Gastrocnemius medialis (tissue), 4 donors: ENCODE measurements around the gene GRID1. TPM values are rescaled to one million over a fixed set of nuclear protein-coding genes. Genes with fewer than 3 reads are reported as not detected.

Experiments
- ATAC-seq, 2 donors: fragments of 150-250 bp; one replicate each; pipeline ENCODE4 v1.9.1; 2016
- DNase-seq, 2 donors: peaks; one replicate each; pipeline ENCODE4 v3.0.0-alpha.2; 2019
- H3K27ac ChIP-seq, 4 donors: fragments of 200-600 bp; sonication (generic); 1 replicate in 1 of 4; 2 replicates in 3 of 4; pipeline ENCODE4 v1.5.1; 2016 to 2018; ENCODE audit warnings: mild to moderate bottlenecking in 2 of 4, moderate library complexity in 1 of 4
- H3K27me3 ChIP-seq, 3 donors: fragments of 200-600 bp; sonication (generic) in 2 of 3; 1 replicate in 1 of 3; 2 replicates in 2 of 3; pipeline versions ENCODE4 v1.5.1 to v1.6.0; 2016 to 2019; ENCODE audit warnings: mild to moderate bottlenecking in 1 of 3, moderate library complexity in 1 of 3
- H3K36me3 ChIP-seq, 2 donors: fragments of 200-600 bp; sonication (generic) in 1 of 2; one replicate each; pipeline ENCODE4 v1.5.1; 2017 to 2018
- H3K4me1 ChIP-seq, 2 donors: fragments of 200-600 bp; sonication (generic) in 1 of 2; one replicate each; pipeline ENCODE4 v1.5.1; 2016 to 2017; ENCODE audit warnings: mild to moderate bottlenecking in 2 of 2
- H3K4me3 ChIP-seq, 4 donors: fragments of 200-600 bp; sonication (generic) in 3 of 4; 1 replicate in 1 of 4; 2 replicates in 3 of 4; pipeline ENCODE4 v1.5.1; 2016 to 2019; ENCODE audit warnings: mild to moderate bottlenecking in 2 of 4
- H3K9me3 ChIP-seq, 3 donors: fragments of 200-600 bp; sonication (generic) in 2 of 3; 1 replicate in 1 of 3; 2 replicates in 2 of 3; pipeline ENCODE4 v1.5.1; 2016 to 2019
- POLR2A ChIP-seq, 2 donors: fragments of 450-650 bp; IDR thresholded peaks; one replicate each; pipeline ENCODE4 v1.6.1; 2017; ENCODE audit warnings: antibody characterized with exemption in 2 of 2, mild to moderate bottlenecking in 2 of 2, moderate library complexity in 2 of 2
- in situ Hi-C, 4 donors: fragments of 200-750 bp; cut with MboI; loops; one replicate each; pipeline versions ENCODE4 v1.15.0 to v1.8.0; 2017; ENCODE audit warnings: low sequenced_read_pairs in 4 of 4
- intact Hi-C: fragments of 100-400 bp; cut with DNase I; formaldehyde crosslinking; loops from one replicate; pipeline ENCODE4 v1.15.1; 2023; ENCODE audit warnings: low total_unique reads
- total RNA-seq, 4 donors: library from RNA; depleted of rRNA; stranded (reverse); fragments of >200 nt; gene quantifications; one replicate each; pipeline versions ENCODE4 v1.1.0 to v1.2.3, GENCODE V29; 2016
- TF ChIP-seq, protein P1 (sequence below), 5 experiments: fragments of 450-650 bp in 3 of 5; fragments of 200-600 bp in 2 of 5; sonication (generic) in 2 of 5; IDR thresholded peaks in 4 of 5; conservative IDR thresholded peaks in 1 of 5; 1 replicate in 4 of 5; 2 replicates in 1 of 5; pipeline ENCODE4 v1.5.1; 2016 to 2019; ENCODE audit warnings: antibody characterized with exemption in 5 of 5, mild to moderate bottlenecking in 3 of 5, moderate library complexity in 3 of 5

GRID1 gene
- total RNA-seq, 4 donors from 2014 or later: 0.17 to 1.4 (median 0.79) TPM

GRCh38 chr10:85901599-85901998 lies 465.0 kb downstream of the GRID1 start:
- H3K27ac ChIP-seq: no peak overlapping the region
- no peaks in the 10 kb centered on the region for H3K36me3 ChIP-seq
- ATAC-seq (no peak), DNase-seq (no peak)
- intact Hi-C loops (no loop called here), in situ Hi-C loops (no loop called here)
- H3K4me1 ChIP-seq: no peaks in the 10 kb centered on the region
- TF ChIP-seq, protein P1, sequence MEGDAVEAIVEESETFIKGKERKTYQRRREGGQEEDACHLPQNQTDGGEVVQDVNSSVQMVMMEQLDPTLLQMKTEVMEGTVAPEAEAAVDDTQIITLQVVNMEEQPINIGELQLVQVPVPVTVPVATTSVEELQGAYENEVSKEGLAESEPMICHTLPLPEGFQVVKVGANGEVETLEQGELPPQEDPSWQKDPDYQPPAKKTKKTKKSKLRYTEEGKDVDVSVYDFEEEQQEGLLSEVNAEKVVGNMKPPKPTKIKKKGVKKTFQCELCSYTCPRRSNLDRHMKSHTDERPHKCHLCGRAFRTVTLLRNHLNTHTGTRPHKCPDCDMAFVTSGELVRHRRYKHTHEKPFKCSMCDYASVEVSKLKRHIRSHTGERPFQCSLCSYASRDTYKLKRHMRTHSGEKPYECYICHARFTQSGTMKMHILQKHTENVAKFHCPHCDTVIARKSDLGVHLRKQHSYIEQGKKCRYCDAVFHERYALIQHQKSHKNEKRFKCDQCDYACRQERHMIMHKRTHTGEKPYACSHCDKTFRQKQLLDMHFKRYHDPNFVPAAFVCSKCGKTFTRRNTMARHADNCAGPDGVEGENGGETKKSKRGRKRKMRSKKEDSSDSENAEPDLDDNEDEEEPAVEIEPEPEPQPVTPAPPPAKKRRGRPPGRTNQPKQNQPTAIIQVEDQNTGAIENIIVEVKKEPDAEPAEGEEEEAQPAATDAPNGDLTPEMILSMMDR (IDR thresholded peaks at IDR 0.05 in 4 of 5, conservative IDR thresholded peaks at IDR 0.05 in 1 of 5): no peak
- TF ChIP-seq POLR2A (IDR thresholded peaks at IDR 0.05): no peak
- no peaks in the 10 kb centered on the region for H3K27me3 ChIP-seq
- H3K9me3 ChIP-seq: no peaks in the 10 kb centered on the region
- no peak overlapping the region for H3K4me3 ChIP-seq

GRCh38 chr10:85900487-85900886 lies 466.1 kb downstream of the GRID1 start:
- H3K4me3 ChIP-seq: no peak overlapping the region
- DNase-seq (no peak), ATAC-seq (no peak)
- H3K4me1 ChIP-seq: no peaks in the 10 kb centered on the region
- intact Hi-C loops (no loop called here), in situ Hi-C loops (no loop called here)
- no peaks in the 10 kb centered on the region for H3K27me3 ChIP-seq
- no peaks in the 10 kb centered on the region for H3K36me3 ChIP-seq
- no peaks in the 10 kb centered on the region for H3K9me3 ChIP-seq
- no peak overlapping the region for H3K27ac ChIP-seq
- no peak for TF ChIP-seq POLR2A (IDR thresholded peaks at IDR 0.05)
- TF ChIP-seq, protein P1 (IDR thresholded peaks at IDR 0.05 in 4 of 5, conservative IDR thresholded peaks at IDR 0.05 in 1 of 5): no peak

DNA sequence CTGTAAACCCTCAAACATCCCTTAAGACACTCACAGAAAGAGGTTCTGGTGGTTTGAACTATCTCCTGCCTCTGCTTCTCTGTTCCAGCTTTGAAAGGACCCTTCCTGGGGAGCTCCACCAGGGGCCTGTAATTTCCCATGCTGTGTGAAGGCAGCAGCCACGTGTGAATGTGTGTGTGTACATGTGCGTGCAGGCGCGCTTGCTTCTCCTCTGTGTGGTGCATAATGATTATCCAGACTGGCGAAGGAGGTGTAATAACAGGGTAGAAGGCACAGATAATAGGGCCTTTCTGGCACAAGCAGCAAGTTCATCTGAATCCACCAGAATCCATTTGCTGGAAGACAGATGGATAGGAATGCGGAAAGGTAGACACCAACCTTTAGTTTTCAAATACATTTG lies 466.5 kb downstream of the GRID1 start:
- ATAC-seq (no peak), DNase-seq (no peak)
- in situ Hi-C loops (no loop called here), intact Hi-C loops (no loop called here)
- no peak overlapping the region for H3K27ac ChIP-seq
- TF ChIP-seq, protein P1 (IDR thresholded peaks at IDR 0.05 in 4 of 5, conservative IDR thresholded peaks at IDR 0.05 in 1 of 5): no peak
- TF ChIP-seq POLR2A (IDR thresholded peaks at IDR 0.05): no peak
- no peaks in the 10 kb centered on the region for H3K9me3 ChIP-seq
- H3K27me3 ChIP-seq: no peaks in the 10 kb centered on the region
- H3K4me3 ChIP-seq: no peak overlapping the region
- no peaks in the 10 kb centered on the region for H3K4me1 ChIP-seq
- no peaks in the 10 kb centered on the region for H3K36me3 ChIP-seq

DNA sequence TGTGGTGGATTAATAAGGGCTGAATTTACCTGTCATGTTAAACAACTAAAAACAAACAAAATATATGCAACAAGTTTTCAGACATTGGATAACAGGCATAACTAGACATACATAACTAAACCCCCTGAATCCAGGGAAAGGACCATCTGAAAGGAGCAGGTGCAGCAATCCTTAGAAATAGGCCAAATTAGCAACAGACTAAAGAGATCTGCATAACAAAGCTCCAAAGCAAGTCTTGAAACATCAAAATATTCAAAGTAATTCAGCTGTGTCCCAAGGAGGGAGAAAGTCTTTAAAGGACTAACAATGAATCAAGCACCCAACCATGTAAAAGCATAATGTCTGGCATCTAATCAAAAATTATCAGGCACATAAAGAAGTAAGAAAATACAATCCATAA lies 475.1 kb downstream of the GRID1 start:
- no peak overlapping the region for H3K4me3 ChIP-seq
- ATAC-seq (no peak), DNase-seq (no peak)
- H3K27ac ChIP-seq: no peak overlapping the region
- no peaks in the 10 kb centered on the region for H3K27me3 ChIP-seq
- intact Hi-C loops (no loop called here), in situ Hi-C loops (no loop called here)
- TF ChIP-seq, protein P1 (IDR thresholded peaks at IDR 0.05 in 4 of 5, conservative IDR thresholded peaks at IDR 0.05 in 1 of 5): no peak
- no peak for TF ChIP-seq POLR2A (IDR thresholded peaks at IDR 0.05)
- H3K4me1 ChIP-seq: no peaks in the 10 kb centered on the region
- H3K36me3 ChIP-seq: no peaks in the 10 kb centered on the region
- no peaks in the 10 kb centered on the region for H3K9me3 ChIP-seq

DNA sequence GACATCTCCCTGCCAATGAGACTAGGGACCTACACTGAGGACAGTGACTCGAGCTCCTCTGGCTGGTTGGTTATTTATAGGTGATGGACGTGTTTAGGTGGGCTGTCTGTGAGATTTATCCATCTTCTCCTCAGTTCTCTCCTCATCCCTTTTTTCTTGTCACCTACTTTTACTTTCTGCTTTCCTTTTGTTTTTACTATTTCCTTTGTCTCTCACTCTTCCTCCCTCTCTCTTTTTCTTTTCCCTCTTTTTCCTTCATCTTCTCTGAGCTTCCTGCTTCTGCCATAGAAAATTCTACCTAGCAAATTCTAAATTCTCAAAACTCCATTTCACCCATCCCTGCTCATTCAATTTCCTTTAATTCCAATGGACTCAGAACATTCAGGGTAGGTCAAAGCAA lies 478.0 kb downstream of the GRID1 start:
- Histone ChIP-seq H3K9me3 (no peaks in the 10 kb centered on the region), H3K27me3 (no peaks in the 10 kb centered on the region), H3K36me3 (no peaks in the 10 kb centered on the region), H3K27ac (no peak overlapping the region), H3K4me3 (no peak overlapping the region), H3K4me1 (no peaks in the 10 kb centered on the region)
- TF ChIP-seq, protein P1 (IDR thresholded peaks at IDR 0.05 in 4 of 5, conservative IDR thresholded peaks at IDR 0.05 in 1 of 5): no peak
- no peak for TF ChIP-seq POLR2A (IDR thresholded peaks at IDR 0.05)
- intact Hi-C loops: no loop called here
- in situ Hi-C loops: no loop called here
- no peak for DNase-seq
- no peak for ATAC-seq
